Spleen (tissue), 7 donors: ENCODE data around the gene TNFRSF17.

Experiments
- CTCF ChIP-seq, 11 experiments: fragments of 200-600 bp in 7 of 11; fragments of 450-650 bp in 4 of 11; sonication (generic) in 4 of 11; IDR thresholded peaks in 8 of 11; conservative IDR thresholded peaks in 3 of 11; 1 replicate in 7 of 11; 2 replicates in 4 of 11; pipeline versions ENCODE4 v1.4.0 to v1.8.0; 2016 to 2021; ENCODE audit warnings: antibody characterized with exemption in 11 of 11, inconsistent platforms in 4 of 11, mild to moderate bottlenecking in 1 of 11
- POLR2A ChIP-seq, 3 donors: fragments of 450-650 bp; IDR thresholded peaks; one replicate each; pipeline ENCODE4 v1.5.1; 2017; ENCODE audit warnings: antibody characterized with exemption in 3 of 3, mild to moderate bottlenecking in 1 of 3
- donor health status: DM: no; HTN: no; CAD: no; lungs with moderate emphysema.
- donor health status: DM: no; HTN: no; CAD: no.
- donor health status: DM: no; HTN: no; CAD: no.

- TF ChIP-seq CTCF (IDR thresholded peaks at IDR 0.05 in 8 of 11, conservative IDR thresholded peaks at IDR 0.05 in 3 of 11) (no peak), POLR2A (IDR thresholded peaks at IDR 0.05) (no peak)
Observed at GRCh38 chr16:11956558-11956957, 8.5 kb upstream of the TNFRSF17 start.
